ENCODE measurements around the gene CARD11.

DNA sequence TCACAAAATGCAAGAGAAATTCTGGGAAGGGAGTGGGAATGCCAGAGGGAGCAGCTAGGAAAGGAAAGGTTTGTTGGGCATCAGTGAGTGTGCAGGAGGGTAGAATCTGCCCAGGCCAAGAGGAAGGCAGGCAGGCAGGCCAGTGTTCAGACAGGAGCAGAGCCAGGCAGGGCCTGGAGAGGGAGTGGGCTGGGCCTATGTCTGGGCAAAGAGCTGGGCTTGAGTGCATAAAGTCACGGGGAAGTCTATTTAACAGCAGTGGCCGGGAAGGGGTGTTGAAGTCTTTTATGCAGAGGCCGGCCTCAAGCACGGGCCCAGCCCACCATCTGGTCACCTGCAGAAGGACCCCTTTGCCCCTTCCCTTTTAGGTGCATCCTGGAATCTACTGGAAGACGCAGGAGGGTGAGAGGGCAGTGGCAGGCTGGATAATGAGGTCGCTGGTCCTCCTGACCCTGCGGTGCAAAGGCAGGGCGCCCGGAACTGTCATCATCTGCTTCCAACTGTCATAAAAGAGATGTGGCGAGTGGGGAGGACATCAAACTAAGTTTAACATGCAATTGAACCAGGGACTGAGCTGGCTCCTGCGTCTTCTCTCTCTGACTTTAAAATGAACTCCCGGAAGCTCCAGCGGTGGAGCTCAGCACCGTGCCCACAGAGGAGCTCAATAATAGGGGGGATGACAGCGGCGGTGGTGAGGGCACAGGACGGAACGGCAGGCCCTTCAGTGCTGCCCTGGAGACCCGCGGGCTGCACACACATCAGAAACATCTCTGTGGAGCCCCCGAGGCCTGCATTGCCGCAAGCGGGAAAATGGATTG lies 29.5 kb downstream of the CARD11 start:
- no peak for TF ChIP-seq POLR2AphosphoS5 (IDR thresholded peaks at IDR 0.05)
- TF ChIP-seq, protein P1, sequence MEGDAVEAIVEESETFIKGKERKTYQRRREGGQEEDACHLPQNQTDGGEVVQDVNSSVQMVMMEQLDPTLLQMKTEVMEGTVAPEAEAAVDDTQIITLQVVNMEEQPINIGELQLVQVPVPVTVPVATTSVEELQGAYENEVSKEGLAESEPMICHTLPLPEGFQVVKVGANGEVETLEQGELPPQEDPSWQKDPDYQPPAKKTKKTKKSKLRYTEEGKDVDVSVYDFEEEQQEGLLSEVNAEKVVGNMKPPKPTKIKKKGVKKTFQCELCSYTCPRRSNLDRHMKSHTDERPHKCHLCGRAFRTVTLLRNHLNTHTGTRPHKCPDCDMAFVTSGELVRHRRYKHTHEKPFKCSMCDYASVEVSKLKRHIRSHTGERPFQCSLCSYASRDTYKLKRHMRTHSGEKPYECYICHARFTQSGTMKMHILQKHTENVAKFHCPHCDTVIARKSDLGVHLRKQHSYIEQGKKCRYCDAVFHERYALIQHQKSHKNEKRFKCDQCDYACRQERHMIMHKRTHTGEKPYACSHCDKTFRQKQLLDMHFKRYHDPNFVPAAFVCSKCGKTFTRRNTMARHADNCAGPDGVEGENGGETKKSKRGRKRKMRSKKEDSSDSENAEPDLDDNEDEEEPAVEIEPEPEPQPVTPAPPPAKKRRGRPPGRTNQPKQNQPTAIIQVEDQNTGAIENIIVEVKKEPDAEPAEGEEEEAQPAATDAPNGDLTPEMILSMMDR (IDR thresholded peaks at IDR 0.05): no peak
- TF ChIP-seq POLR2A (IDR thresholded peaks at IDR 0.05): no peak
